ENCODE results near the gene KCNE3. TPM values are rescaled to one million over a fixed set of nuclear protein-coding genes. Genes with fewer than 3 reads are reported as not detected.
A peak's percentile ranks its signal among the peaks of the same experiment; 100 is the strongest.

KCNE3 gene
- total and polyA plus RNA-seq, 9 of the 15 experiments (the other 6 are each of a cell fraction or from before 2014, with no cell fraction given), result 1.6 to 8.7 (median 6.2) TPM

- TF ChIP-seq ZNF444 (CRISPR knock-in tag; IDR thresholded peaks at IDR 0.05), result no peak
- peak; percentile 54 for TF ChIP-seq NFIC (IDR thresholded peaks at IDR 0.05)
- TF ChIP-seq ESRRA (IDR thresholded peaks at IDR 0.05; ENCODE audit: borderline replicate concordance, low read depth), result no peak; the same call in 1 of the 2 replicates
- no peak for TF ChIP-seq ELK3 (CRISPR knock-in tag; IDR thresholded peaks at IDR 0.05)
- TF ChIP-seq CAMTA2 (CRISPR knock-in tag; conservative IDR thresholded peaks at IDR 0.05), result no peak
- no peak for TF ChIP-seq RBM34 (IDR thresholded peaks at IDR 0.05; ENCODE audit: borderline replicate concordance, insufficient read depth, low read length)
- no peak for TF ChIP-seq JUN (IDR thresholded peaks at IDR 0.05; ENCODE audit: borderline replicate concordance, low read depth, low read length)
- TF ChIP-seq JUN (CRISPR knock-in tag; IDR thresholded peaks at IDR 0.05; ENCODE audit: borderline replicate concordance), result no peak
- TF ChIP-seq ARID3B (CRISPR knock-in tag; IDR thresholded peaks at IDR 0.05; ENCODE audit: borderline replicate concordance), result no peak
- TF ChIP-seq MEF2A (IDR thresholded peaks at IDR 0.05; ENCODE audit: control insufficient read depth, low read depth, low read length), result no peak
- TF ChIP-seq ZKSCAN3 (CRISPR knock-in tag; IDR thresholded peaks at IDR 0.05), result no peak
- TF ChIP-seq KDM4B (IDR thresholded peaks at IDR 0.05; ENCODE audit: borderline replicate concordance in 2 of 2, low read depth in 1 of 2), result no peak
- TF ChIP-seq NCOR1 (IDR thresholded peaks at IDR 0.05), result peak; percentile 88
- no peak for TF ChIP-seq ZMIZ1 (IDR thresholded peaks at IDR 0.05; ENCODE audit: low read depth in 2 of 2, low read length in 2 of 2)
- TF ChIP-seq HMGN3 (IDR thresholded peaks at IDR 0.05; ENCODE audit: borderline replicate concordance, extremely low read depth, insufficient read length, low read depth, low read length), result no peak
- no peak for TF ChIP-seq ERF (CRISPR knock-in tag; IDR thresholded peaks at IDR 0.05)
- peak in 1 of 3 experiments; percentile 62; a peak in 1 of 6 replicates for TF ChIP-seq ZBTB11 (CRISPR knock-in tag; IDR thresholded peaks at IDR 0.05)
- peak; percentile 75; the same call in 1 of the 2 replicates for TF ChIP-seq KAT7 (CRISPR knock-in tag; IDR thresholded peaks at IDR 0.05; ENCODE audit: borderline replicate concordance)
- no peak for TF ChIP-seq RBM17 (IDR thresholded peaks at IDR 0.05; ENCODE audit: borderline replicate concordance, low read depth, low read length)
These were observed 7.8 kb downstream of the KCNE3 start (continued) for GRCh38 chr11:74459584-74459983.
